ENCODE measurements around the gene CEP72. TPM values are rescaled to one million over a fixed set of nuclear protein-coding genes. Genes with fewer than 3 reads are reported as not detected.

The CEP72 gene
- total and polyA plus RNA-seq, 2 experiments from 2014 or later: 1.7 to 2.4 TPM

GRCh38 chr5:644971-645370 is 32.8 kb downstream of the CEP72 start:
- Histone ChIP-seq H3K79me2 (ENCODE audit: insufficient read depth) (no peaks in the 10 kb centered on the region), H3K9me3 (ENCODE audit: low read depth) (no peaks in the 10 kb centered on the region), H3K36me3 (ENCODE audit: low read depth) (no peaks in the 10 kb centered on the region), H4K20me1 (ENCODE audit: insufficient read depth) (no peaks in the 10 kb centered on the region), H3K4me1 (ENCODE audit: insufficient read depth) (no peaks in the 10 kb centered on the region), H3K27ac (no peak overlapping the region), H3K4me3 (no peak overlapping the region), H3K9me2 (ENCODE audit: insufficient read depth) (no peaks in the 10 kb centered on the region), H2AFZ (no peak overlapping the region), H3K27me3 (replicated peaks; ENCODE audit: insufficient read depth) (no peaks in the 10 kb centered on the region), H3K4me2 (ENCODE audit: unreplicated experiment) (no peak overlapping the region), H3F3A (ENCODE audit: insufficient read depth) (no peaks in the 10 kb centered on the region; the same call in 1 of the 2 replicates), H3K9ac (no peak overlapping the region)
- DNase-seq: no peak
- in situ Hi-C loops (cut with MboI): no loop called here
- TF ChIP-seq EZH2phosphoT487 (IDR thresholded peaks at IDR 0.05; ENCODE audit: insufficient read depth, low read depth): no peak
- TF ChIP-seq EZH2 (IDR thresholded peaks at IDR 0.05; ENCODE audit: insufficient read depth, poor library complexity, severe bottlenecking): no peak
- 96% methylated on average over 15 of the region's 15 CpGs for WGBS, 2 experiments (ENCODE audit: low coverage in 1 of 2, low lambda C conversion rate in 2 of 2, missing lambda C conversion rate in 2 of 2)

GRCh38 chr5:645421-645820 is 33.3 kb downstream of the CEP72 start:
- no peaks in the 10 kb centered on the region; the same call in 1 of the 2 replicates for H3F3A ChIP-seq (ENCODE audit: insufficient read depth)
- no peaks in the 10 kb centered on the region for H3K4me1 ChIP-seq (ENCODE audit: insufficient read depth)
- H3K9me3 ChIP-seq (ENCODE audit: low read depth): no peaks in the 10 kb centered on the region
- 97 to 100% methylated on average over 13 of the region's 13 CpGs for WGBS, 2 experiments (ENCODE audit: low coverage in 1 of 2, low lambda C conversion rate in 2 of 2, missing lambda C conversion rate in 2 of 2)
- H3K4me3 ChIP-seq: no peak overlapping the region
- no peaks in the 10 kb centered on the region for H3K79me2 ChIP-seq (ENCODE audit: insufficient read depth)
- H3K4me2 ChIP-seq (ENCODE audit: unreplicated experiment): no peak overlapping the region
- in situ Hi-C loops (cut with MboI): no loop called here
- H3K27me3 ChIP-seq (replicated peaks; ENCODE audit: insufficient read depth): no peaks in the 10 kb centered on the region
- DNase-seq: no peak
- H4K20me1 ChIP-seq (ENCODE audit: insufficient read depth): no peaks in the 10 kb centered on the region
- H2AFZ ChIP-seq: no peak overlapping the region
- no peak overlapping the region for H3K9ac ChIP-seq
- H3K9me2 ChIP-seq (ENCODE audit: insufficient read depth): no peaks in the 10 kb centered on the region
- TF ChIP-seq EZH2phosphoT487 (IDR thresholded peaks at IDR 0.05; ENCODE audit: insufficient read depth, low read depth): no peak
- TF ChIP-seq EZH2 (IDR thresholded peaks at IDR 0.05; ENCODE audit: insufficient read depth, poor library complexity, severe bottlenecking): no peak
- no peak overlapping the region for H3K27ac ChIP-seq
- H3K36me3 ChIP-seq (ENCODE audit: low read depth): no peaks in the 10 kb centered on the region

- Histone ChIP-seq H3K9me3 (ENCODE audit: low read depth) (no peaks in the 10 kb centered on the region), H3F3A (ENCODE audit: insufficient read depth) (no peaks in the 10 kb centered on the region; the same call in 1 of the 2 replicates), H3K27ac (no peak overlapping the region), H3K9me2 (ENCODE audit: insufficient read depth) (no peaks in the 10 kb centered on the region), H2AFZ (no peak overlapping the region), H3K79me2 (ENCODE audit: insufficient read depth) (no peaks in the 10 kb centered on the region), H3K4me3 (no peak overlapping the region), H3K4me2 (ENCODE audit: unreplicated experiment) (no peak overlapping the region), H3K9ac (no peak overlapping the region), H4K20me1 (ENCODE audit: insufficient read depth) (no peaks in the 10 kb centered on the region), H3K27me3 (replicated peaks; ENCODE audit: insufficient read depth) (no peaks in the 10 kb centered on the region), H3K4me1 (ENCODE audit: insufficient read depth) (no peaks in the 10 kb centered on the region), H3K36me3 (ENCODE audit: low read depth) (no peaks in the 10 kb centered on the region)
- DNase-seq: no peak
- in situ Hi-C loops (cut with MboI): no loop called here
- TF ChIP-seq EZH2phosphoT487 (IDR thresholded peaks at IDR 0.05; ENCODE audit: insufficient read depth, low read depth) (no peak), EZH2 (IDR thresholded peaks at IDR 0.05; ENCODE audit: insufficient read depth, poor library complexity, severe bottlenecking) (no peak)
- WGBS, 2 experiments (ENCODE audit: low coverage in 1 of 2, low lambda C conversion rate in 2 of 2, missing lambda C conversion rate in 2 of 2): 97% methylated on average over 18 of the region's 18 CpGs
Observed at GRCh38 chr5:646396-647201, 34.5 kb downstream of the CEP72 start.

GRCh38 chr5:647311-647710 is 35.2 kb downstream of the CEP72 start:
- 100% methylated on average over 4 of the region's 4 CpGs for WGBS, 2 experiments (ENCODE audit: low coverage in 1 of 2, low lambda C conversion rate in 2 of 2, missing lambda C conversion rate in 2 of 2)
- H2AFZ ChIP-seq: no peak overlapping the region

More at GRCh38 chr5:647311-647710, 35.2 kb downstream of the CEP72 start:
- no peak for TF ChIP-seq EZH2phosphoT487 (IDR thresholded peaks at IDR 0.05; ENCODE audit: insufficient read depth, low read depth)
- no peak for TF ChIP-seq EZH2 (IDR thresholded peaks at IDR 0.05; ENCODE audit: insufficient read depth, poor library complexity, severe bottlenecking)
- Histone ChIP-seq H3K9ac (no peak overlapping the region), H3K27ac (no peak overlapping the region), H3K79me2 (ENCODE audit: insufficient read depth) (no peaks in the 10 kb centered on the region), H3K27me3 (replicated peaks; ENCODE audit: insufficient read depth) (no peaks in the 10 kb centered on the region), H3K9me3 (ENCODE audit: low read depth) (no peaks in the 10 kb centered on the region), H3K4me3 (no peak overlapping the region), H3F3A (ENCODE audit: insufficient read depth) (no peaks in the 10 kb centered on the region; the same call in 1 of the 2 replicates), H4K20me1 (ENCODE audit: insufficient read depth) (no peaks in the 10 kb centered on the region), H3K9me2 (ENCODE audit: insufficient read depth) (no peaks in the 10 kb centered on the region), H3K4me1 (ENCODE audit: insufficient read depth) (no peaks in the 10 kb centered on the region), H3K36me3 (ENCODE audit: low read depth) (no peaks in the 10 kb centered on the region), H3K4me2 (ENCODE audit: unreplicated experiment) (no peak overlapping the region)
- in situ Hi-C loops (cut with MboI): no loop called here
- DNase-seq: no peak

Measured in GM23248 (cell line).